GM19239 (cell line): ENCODE data around the gene HOXC5.

Experiments used
- DNase-seq: peaks from one replicate; pipeline ENCODE4 v3.0.0; 2011; ENCODE audit warnings: low spot score; ENCODE audit not compliant: insufficient read length
- FAIRE-seq: peaks from 2 replicates; lab custom pipeline; 2011; peaks lifted over from hg19 to GRCh38; lab: Jason Lieb, UNC

Gene HOXC5

GRCh38 chr12:53995378-53996239, 37.2 kb upstream of the HOXC5 start:
- FAIRE-seq (no peak), DNase-seq (no peak)

GRCh38 chr12:53996240-53997203, 36.3 kb upstream of the HOXC5 start:
- DNase-seq (no peak), FAIRE-seq (no peak)

- no peak for FAIRE-seq
- no peak for DNase-seq
Measured at GRCh38 chr12:53997204-53998109, 35.4 kb upstream of the HOXC5 start.

- no peak for FAIRE-seq
- no peak for DNase-seq
Measured at GRCh38 chr12:53998110-53998899, 34.5 kb upstream of the HOXC5 start.

GRCh38 chr12:53998900-53999236, 34.0 kb upstream of the HOXC5 start:
- FAIRE-seq: no peak
- DNase-seq: no peak

GRCh38 chr12:53999559-54000115, 33.2 kb upstream of the HOXC5 start:
- no peak for FAIRE-seq

GRCh38 chr12:54000116-54001114, 32.4 kb upstream of the HOXC5 start, which contains the start of gene HOXC9:
Gene HOXC9, plus strand, starts transcription at chr12:54000161. Its CDS starts 28 bp downstream, at chr12:54000189.
- FAIRE-seq: no peak
- DNase-seq: no peak

More at GRCh38 chr12:53999559-54000115, 33.2 kb upstream of the HOXC5 start:
- no peak for DNase-seq

- FAIRE-seq (no peak), DNase-seq (no peak)
Measured at GRCh38 chr12:54001283-54002187, 31.3 kb upstream of the HOXC5 start.

GRCh38 chr12:54002278-54002914, 30.5 kb upstream of the HOXC5 start:
- FAIRE-seq (no peak), DNase-seq (no peak)

GRCh38 chr12:54002915-54003389, 29.9 kb upstream of the HOXC5 start:
- DNase-seq (no peak), FAIRE-seq (no peak)

- DNase-seq (no peak), FAIRE-seq (no peak)
Measured at GRCh38 chr12:54003625-54004024, 29.2 kb upstream of the HOXC5 start.

- DNase-seq: no peak
- no peak for FAIRE-seq
Measured at GRCh38 chr12:54004063-54004840, 28.6 kb upstream of the HOXC5 start.

GRCh38 chr12:54004841-54005530, 27.9 kb upstream of the HOXC5 start:
- no peak for DNase-seq

GRCh38 chr12:54005531-54005852, 27.4 kb upstream of the HOXC5 start:
- no peak for FAIRE-seq
- DNase-seq: no peak

More at GRCh38 chr12:54004841-54005530, 27.9 kb upstream of the HOXC5 start:
- no peak for FAIRE-seq
